Measurements from ENCODE around the gene RRM1.
"Not testable (repeated sequence)": the region's sequence is repeated elsewhere in the genome, so short reads cannot be mapped to it uniquely, and the experiment has no call there.

The RRM1 gene

DNA sequence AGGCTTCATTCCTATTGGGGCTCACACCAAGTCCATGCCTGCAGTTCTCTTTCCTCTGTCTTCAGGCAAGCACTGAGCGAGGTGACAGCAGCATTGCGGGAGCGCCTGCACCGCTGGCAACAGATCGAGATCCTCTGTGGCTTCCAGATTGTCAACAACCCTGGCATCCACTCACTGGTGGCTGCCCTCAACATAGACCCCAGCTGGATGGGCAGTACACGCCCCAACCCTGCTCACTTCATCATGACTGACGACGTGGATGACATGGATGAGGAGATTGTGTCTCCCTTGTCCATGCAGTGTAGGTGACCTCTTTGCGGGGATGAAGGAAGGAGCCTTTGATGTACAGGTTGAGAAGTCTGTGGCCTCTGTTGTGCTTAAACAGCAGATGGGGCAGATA lies 11.4 kb upstream of the RRM1 start:
- DNase-seq (ENCODE audit: low read depth), result no peak

DNA sequence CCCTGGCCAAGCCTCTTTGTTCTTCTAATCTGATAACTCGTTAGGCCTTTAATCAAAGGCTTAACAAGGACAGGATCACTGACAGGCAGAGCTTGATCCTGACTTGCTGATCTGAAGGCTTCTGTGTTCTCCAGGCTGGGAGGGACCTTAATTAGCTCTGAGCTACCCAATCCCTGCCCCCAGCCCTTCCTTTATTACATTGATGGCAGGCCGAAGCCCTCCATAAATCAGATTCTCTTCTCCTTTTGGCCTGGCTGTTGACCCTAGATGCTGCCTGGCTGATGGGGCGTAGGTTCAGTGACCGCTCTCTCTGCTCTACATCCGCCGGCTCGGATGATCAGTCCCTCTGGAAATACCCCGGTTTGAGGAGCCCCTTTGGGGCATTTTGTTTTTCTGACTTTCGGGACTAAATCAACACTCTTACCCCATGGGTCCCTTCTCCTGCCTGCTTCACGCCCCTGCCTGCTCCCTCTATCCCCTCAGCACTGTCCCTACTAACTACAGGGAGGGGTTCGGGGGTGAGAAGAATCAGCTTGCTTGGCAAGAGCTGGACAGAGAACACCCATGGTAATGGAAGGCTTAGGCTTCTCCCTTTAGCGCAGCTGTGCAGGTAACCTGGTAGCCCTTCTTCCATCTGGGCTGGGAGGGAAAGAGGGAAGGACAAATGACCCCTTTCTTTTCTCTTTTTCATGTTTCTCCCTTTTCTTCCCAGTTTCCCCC lies 10.0 kb upstream of the RRM1 start:
- no peak for DNase-seq (ENCODE audit: low read depth)

DNA sequence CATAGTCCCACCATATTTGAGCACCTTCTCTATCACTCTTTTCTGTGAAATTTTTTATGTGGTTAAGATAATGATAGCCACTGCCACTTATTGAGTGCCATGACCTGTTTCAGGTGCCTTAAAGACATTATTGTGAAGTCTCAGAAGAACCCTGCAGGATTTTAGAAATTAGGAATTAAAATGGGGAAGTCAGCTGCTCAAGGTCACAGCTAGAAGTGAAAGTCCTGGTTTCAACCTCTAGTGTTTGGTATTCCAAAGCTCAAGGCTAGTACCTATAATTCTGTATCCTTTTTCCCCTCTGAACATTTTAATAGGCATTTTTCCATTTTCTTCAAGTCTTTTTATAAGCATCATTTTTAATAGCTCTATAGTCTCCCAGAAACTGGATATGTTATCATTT lies 9.0 kb upstream of the RRM1 start:
- no peak for DNase-seq (ENCODE audit: low read depth)

DNA sequence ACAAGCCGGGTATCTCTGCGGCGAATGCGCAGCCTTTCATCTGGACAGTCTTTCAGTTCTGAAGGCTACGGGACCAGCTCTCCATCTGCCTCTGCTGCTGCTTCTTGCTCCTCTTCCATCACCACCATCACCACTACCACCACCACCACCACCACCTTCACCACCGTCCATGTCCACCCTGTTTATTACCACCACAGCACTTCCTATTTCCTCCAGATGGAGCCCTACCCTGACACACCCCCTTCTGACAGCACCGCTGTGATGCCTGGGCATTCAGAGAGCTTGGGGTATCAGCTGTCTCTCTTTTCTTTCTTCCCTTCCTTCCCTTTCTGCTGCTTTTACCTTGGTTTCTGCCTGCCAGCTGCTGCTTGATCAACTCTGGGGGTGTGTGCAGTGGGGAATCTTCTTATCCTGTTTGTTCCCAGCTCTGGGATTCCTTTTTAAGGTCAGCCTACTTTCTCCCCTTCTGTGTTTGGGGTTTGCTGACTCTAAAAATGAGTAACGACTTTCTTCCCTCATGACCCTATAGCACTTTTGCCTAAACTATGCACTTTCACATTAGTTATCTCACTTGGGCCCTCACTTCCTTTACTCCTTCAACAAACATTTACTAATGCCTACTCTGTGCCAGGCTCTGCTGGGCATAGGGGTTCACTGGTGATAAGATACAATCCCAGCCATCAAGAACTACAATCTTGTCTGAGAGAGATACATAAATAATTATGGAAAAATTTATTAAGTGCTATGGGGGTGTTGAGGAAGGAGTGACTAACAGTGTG lies 7.8 kb upstream of the RRM1 start:
- DNase-seq (ENCODE audit: low read depth), result no peak

DNA sequence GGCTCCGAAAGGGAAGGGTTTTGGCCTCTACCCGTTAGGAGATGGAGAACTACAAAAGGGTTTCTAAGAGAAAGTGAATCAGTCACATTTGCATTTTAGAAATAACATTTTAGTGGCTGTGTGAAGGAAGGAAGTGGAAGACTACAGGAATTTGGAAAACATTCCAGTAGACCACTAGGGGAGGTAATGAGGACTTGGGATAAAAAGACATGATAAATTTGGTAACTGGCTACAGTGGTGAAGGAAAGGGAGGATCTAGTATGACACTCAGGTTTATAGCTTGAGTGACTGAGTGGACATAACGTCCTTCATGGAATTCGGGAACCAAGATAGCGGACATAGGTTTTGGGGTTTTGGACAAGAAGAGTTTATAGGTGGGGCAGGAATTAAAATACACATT lies 7.0 kb upstream of the RRM1 start:
- DNase-seq (ENCODE audit: low read depth), result no peak

DNA sequence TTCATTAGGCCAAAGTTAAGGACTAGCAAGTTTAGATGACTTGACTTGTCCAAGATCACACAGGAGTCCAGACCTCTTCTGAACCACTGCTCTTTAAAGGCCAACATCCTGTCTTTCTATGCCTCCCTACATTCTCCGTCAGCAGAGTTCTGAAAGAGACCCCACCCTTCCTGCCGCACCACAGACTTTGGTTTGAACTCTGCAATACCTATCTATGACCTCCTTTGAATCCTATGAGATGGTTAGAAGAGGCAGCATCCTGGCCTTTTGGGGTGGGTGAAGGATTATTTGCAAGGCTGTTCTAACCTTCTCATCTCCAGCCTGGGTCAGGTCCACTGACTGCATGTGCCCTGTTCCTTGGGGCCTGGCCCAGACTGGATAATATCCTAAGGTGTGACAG lies 4.3 kb upstream of the RRM1 start:
- DNase-seq (ENCODE audit: low read depth), result peak; percentile 35

DNA sequence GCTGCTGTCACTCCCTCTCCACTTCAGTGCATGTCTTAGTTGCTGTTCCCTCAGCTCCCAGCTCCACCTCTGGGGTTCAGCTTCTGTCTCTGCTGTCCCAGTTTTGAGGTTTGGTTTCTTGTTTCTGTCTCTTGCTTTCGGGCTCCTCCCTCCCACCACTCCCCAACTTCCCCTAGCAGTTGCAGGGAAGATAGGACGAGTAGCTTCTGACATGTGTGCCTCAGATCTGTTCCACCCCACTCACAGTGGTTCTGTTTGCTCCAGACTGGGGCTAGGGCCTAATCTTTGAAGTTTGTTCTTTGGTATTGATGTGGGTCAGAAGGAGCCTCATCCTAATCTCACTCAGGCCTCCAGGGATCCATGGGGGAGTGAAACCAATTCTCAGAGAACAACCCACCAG lies 2.6 kb upstream of the RRM1 start:
- DNase-seq (ENCODE audit: low read depth), result no peak

DNA sequence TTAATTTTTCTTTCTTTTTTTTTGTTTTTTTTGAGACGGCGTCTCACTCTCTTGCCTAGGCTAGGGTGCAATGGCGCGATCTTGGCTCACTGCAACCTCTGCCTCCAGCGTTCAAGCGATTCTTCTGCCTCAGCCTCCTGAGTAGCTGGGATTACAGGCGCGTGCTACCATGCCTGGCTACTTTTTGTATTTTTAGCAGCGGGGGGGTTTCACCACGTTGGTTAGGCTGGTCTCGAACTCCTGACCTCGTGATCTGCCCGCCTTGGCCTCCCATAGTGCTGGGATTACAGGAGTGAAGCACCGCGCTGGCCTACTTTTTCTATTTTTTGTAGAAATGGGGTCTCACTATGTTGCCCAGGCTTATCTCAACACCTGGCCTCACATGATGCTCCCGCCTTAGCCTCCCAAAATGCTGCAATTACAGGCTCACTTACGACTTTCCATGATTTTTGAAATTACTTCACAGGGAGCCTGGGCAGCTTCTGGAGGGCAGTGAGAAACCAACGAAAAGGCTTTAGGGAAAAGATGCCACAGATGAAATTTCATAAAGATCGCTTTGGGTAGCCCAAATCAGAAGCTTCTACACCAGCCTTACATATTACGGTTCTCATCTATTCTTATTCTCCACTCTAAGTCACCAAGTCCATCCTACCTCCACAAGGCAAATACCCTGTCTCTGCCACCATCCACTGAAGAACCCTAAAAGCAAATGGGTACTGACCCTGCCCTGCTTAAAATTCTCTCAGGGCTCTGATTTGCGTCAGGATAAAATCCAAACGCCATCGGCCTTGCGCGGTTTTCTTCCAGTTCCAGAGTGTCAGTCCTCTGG lies 866 bp upstream of the RRM1 start:
- DNase-seq (ENCODE audit: low read depth), result no peak

DNA sequence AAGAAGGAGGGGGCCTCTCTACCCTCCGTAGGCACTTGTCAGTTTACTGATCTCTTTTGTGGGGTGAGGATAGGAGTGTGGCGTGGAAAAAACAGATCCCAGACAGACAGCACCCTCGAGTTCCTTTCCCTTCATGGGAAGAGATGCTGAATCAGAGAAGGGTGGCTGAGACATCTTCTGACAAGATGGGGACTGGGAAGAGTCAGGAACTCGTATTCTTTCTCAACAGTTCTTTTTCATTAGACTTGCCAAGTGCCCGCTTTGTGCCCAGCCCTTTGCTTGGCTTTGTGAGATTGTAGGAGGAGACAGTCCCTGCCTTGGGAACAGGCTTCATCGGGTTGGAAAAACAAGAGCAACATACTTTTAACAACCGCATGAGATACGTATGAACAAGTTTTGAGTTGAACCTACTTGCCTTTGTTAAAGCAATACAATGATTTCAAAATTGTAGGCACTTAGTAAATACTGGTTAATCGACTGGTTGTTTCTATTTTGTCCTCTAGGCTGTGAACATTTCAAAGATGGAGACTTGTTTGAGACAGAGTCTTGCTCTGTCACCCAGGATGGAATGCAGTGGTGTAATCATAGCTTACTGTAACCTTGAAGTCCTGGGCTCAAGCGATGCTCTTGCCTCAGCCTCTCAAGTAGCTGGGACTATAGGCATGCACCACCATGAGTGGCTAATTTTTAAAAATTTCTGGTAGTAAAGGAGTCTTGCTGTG lies 1.1 kb downstream of the RRM1 start:
- no peak for DNase-seq (ENCODE audit: low read depth)

DNA sequence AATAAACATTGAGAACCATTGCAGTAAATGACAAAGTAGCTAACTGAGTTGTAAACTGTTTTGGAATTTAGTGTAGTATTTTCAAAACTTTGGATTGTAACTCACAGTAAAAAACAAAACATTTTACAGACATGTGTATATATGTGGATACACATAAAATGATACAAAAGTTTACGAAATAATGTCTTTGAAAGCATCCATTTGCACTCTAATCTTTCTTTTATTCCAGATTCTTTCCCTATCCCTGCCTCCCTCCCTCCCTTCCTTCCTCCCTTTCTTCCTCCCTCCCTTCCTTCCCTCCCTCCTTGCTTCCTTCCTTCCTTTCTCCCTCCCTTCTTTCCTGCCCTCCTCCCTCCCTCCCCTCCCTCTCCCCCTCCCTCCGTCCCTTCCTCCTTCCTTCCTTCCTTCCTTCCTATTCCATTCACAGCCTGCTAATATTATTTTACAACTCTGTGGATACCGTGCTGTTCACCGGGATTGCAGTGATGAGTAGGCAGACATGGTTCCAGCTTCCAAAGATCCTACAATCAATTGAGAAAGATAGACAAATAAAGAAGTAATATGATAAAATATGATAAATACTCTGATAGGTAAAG lies 3.5 kb downstream of the RRM1 start:
- DNase-seq (ENCODE audit: low read depth), result no peak

DNA sequence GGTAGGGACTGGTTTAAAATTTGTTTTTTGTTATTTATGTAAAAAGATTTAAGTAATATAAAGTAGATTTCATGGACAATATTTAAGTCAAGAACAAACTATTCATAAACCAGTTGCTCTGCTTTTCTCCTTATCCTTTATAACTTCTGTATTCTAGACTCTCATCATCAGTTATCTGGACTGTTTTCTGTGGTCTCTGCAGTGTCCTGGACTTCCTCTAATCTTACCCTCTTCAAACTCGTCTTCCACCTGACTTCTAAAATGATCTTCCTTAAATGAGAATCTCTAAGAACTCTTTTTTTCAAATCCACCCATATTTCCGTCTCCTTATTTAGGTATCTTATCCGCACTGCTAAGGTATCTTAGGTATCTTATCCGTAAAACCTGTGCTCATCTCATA lies 8.1 kb downstream of the RRM1 start:
- no peak for DNase-seq (ENCODE audit: low read depth)

DNA sequence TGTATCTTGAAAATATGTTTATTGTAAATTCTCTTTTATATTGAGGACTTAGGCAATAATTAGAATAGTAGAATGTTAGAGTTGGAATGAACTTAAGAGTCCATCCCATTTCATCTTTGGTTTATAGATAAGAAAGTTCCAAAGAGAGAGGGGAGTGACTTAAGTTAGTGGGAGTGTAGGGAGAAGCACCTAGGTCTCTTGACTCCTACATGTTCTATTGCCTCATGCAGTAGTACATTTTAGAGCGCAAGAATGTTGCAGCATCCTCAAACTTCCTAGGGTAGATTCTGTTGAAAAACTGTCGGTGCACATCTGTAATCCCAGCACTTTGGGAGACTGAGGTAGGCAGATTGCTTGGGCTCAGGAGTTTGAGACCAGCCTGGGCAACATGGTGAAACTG lies 8.7 kb downstream of the RRM1 start:
- no peak for DNase-seq (ENCODE audit: low read depth)

DNA sequence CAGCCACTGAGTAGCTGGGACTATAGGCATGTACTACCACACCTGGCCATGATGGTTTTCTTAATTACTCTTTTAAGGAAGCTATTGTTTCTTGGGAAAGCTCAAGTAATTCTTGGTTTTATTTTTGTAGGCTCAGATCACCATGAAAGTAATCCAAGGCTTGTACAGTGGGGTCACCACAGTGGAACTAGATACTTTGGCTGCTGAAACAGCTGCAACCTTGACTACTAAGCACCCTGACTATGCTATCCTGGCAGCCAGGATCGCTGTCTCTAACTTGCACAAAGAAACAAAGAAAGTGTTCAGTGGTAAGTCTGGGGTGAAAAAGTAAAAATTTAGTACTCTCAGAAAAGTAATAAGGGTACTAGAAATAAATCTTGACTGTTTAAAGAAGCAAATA lies 11.3 kb downstream of the RRM1 start:
- no peak for DNase-seq (ENCODE audit: low read depth)

DNA sequence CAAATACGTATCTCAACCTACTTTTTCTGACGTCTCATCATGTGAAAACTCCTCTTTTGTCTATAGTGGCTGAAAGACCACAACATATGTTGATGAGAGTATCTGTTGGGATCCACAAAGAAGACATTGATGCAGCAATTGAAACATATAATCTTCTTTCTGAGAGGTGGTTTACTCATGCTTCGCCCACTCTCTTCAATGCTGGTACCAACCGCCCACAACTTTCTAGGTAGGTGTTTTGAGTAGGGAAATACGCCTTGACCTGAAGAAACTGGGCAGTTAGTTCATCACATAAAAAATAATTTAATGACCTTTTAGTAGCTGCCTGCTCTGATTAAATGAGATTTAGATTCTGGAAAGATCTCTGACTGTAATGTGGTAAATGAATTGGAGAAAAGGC lies 17.2 kb downstream of the RRM1 start:
- no peak for DNase-seq (ENCODE audit: low read depth)

DNA sequence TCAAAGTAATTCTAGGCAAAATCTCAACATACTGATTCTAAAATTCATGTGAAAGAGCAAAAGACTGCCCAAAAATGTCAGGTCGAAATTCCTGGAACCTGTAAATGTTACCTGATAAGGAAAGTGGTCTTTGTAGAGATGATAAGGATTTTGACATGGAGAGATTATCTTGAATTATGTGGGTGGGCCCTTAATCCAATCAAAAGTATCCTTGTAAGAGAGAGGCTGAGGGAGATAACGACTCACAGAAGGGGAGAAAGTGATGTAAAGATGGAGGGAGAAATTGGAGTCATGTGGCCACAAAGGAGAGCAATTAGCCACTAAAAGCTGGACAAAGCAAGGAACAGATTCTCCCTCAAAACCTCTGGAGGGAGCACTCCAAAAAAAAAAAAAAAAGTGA lies 20.5 kb downstream of the RRM1 start:
- DNase-seq (ENCODE audit: low read depth), result no peak

DNA sequence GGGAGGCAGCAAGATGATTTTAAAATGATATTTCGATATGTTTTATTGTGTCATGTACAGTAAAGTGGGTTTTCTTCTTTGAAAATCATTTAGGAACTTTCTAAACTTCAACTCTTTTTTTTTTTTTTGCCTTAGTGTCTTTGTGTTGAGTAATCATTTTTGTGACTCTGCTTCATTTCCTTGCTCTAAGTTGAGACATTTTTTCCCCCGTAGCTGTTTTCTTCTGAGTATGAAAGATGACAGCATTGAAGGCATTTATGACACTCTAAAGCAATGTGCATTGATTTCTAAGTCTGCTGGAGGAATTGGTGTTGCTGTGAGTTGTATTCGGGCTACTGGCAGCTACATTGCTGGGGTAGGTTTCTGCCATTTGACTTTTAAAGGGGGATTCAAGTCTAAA lies 23.5 kb downstream of the RRM1 start:
- no peak for DNase-seq (ENCODE audit: low read depth)

DNA sequence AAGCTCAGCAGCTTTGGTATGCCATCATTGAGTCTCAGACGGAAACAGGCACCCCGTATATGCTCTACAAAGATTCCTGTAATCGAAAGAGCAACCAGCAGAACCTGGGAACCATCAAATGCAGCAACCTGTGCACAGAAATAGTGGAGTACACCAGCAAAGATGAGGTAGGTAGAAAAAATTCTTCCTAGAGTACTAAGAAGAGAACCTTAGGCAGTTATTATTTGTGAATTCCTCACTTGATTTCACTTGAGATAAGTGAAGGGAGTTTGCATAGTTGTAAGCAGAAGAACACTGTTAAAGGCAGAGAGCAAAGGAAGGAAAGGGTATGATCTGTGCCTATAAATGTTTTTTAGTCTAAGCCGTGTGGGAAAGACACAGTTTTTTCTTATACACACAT lies 28.6 kb downstream of the RRM1 start:
- no peak for DNase-seq (ENCODE audit: low read depth)

DNA sequence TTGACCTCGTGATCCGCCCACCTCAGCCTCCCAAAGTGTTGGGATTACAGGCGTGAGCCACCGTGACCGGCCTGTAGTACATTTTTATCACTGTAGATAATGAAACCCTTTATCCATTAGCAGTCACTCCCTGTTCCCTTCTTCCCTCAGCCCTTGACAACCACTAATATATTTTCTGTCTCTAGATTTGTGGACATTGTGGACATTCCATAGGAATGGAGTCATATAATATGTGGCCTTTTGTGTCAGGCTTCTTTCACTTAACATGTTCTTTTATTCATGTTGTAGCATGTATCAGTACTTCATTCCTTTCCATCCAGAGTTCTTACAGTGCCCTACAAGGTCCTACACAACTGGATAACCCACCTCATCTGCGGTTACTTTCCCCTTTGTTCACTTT lies 30.5 kb downstream of the RRM1 start:
- no peak for DNase-seq (ENCODE audit: low read depth)

DNA sequence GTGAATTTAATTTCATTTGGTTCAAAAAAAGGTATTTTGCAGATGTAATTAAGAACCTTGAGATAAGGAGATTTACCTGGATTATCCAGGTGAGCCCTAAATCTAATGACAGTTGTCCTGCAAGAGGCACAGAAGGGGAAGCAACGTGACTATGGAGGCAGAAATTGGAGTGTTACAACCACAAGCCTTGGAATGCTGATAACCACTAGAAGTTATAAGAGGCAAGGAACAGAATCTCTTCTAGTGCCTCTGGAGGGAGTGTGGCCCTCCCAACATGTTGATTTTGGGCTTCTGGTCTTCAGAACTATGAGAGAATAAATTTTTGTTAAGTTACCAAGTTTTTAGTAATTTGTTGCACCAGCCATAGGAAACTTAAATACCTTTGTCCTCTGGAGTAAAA lies 32.8 kb downstream of the RRM1 start:
- DNase-seq (ENCODE audit: low read depth), result no peak

DNA sequence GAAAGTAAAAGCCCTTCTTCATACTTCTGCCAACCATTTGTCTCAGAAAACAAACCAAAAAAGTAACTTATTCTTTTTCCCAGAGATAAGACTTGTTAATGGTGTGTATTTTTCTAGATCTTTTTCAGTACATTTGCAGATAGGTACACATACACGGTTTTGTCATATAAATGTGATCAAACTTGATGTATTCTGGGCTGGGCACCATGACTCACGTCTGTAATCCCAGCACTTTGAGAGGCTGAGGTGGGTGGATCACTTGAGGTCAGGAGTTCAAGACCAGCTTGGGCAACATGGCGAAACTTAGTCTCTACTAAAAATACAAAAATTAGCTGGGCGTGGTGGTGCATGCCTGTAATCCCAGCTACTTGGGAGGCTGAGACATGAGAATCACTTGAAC lies 35.6 kb downstream of the RRM1 start:
- DNase-seq (ENCODE audit: low read depth), result not testable (repeated sequence)

DNA sequence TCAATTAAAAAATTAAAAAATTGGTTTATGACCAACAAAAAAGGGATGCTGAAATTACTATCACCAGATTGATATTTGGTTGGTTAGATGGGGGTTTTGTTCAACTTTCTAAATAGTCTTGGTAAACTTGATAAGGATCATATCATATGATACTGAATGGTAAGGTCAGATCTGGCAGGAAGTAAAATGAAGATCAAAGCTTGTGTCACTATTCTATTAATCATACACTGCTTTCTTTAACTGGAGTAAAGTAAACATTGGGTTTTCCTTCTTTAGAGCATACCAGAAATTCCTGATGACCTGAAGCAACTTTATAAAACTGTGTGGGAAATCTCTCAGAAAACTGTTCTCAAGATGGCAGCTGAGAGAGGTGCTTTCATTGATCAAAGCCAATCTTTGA lies 40.2 kb downstream of the RRM1 start:
- DNase-seq (ENCODE audit: low read depth), result no peak

DNA sequence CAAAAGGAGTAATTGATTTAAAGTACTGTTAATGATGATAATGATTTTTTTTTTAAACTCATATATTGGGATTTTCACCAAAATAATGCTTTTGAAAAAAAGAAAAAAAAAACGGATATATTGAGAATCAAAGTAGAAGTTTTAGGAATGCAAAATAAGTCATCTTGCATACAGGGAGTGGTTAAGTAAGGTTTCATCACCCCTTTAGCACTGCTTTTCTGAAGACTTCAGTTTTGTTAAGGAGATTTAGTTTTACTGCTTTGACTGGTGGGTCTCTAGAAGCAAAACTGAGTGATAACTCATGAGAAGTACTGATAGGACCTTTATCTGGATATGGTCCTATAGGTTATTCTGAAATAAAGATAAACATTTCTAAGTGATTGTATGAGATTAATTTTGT lies 43.9 kb downstream of the RRM1 start:
- DNase-seq (ENCODE audit: low read depth), result no peak
